IMR-90 (cell line): ENCODE data around the gene GATAD2A. TPM values are rescaled to one million over a fixed set of nuclear protein-coding genes. Genes with fewer than 3 reads are reported as not detected.
A peak's percentile ranks its signal among the peaks of the same experiment; 100 is the strongest.

ENCODE experiments used
- ATAC-seq: fragments of 200-7000 bp; cut with Tn5 transposase; 2 replicates; pipeline ENCODE4 v1.9.1; 2020; ENCODE audit warnings: low read depth, mild to moderate bottlenecking, moderate library complexity
- BruUV-seq: library from RNA; stranded (reverse); fragments of 400-500 nt; replicated peaks from 2 replicates; lab custom pipeline; 2021; lab: Mats Ljungman, UMichigan
- CTCF ChIA-PET: fragments of 300-600 bp; formaldehyde crosslinking; extraction: SDS; loops from one replicate; lab custom pipeline; 2021; ENCODE audit warnings: antibody characterized with exemption; lab: Yijun Ruan, JAX
- POLR2A ChIA-PET: fragments of 300-600 bp; sonication (Branson Sonifier 250); formaldehyde crosslinking; loops from one replicate; lab custom pipeline; 2022; ENCODE audit warnings: antibody characterized with exemption; ENCODE audit not compliant: unreplicated experiment; lab: Charles Lee
- DNase-seq: peaks from one replicate; pipeline ENCODE4 v3.0.0; 2013
- H2AFZ ChIP-seq: replicated peaks from 2 replicates; pipeline ENCODE3; 2013; ENCODE audit warnings: low read length, mild to moderate bottlenecking; ENCODE audit not compliant: poor library complexity
- H2AK5ac ChIP-seq: 2 replicates; pipeline ENCODE4 v1.6.1; 2013; ENCODE audit warnings: low read depth, low read length, inconsistent platforms
- H2AK9ac ChIP-seq: replicated peaks from 2 replicates; pipeline ENCODE3; 2013; ENCODE audit warnings: mild to moderate bottlenecking, low read depth, low read length, moderate library complexity; ENCODE audit not compliant: poor library complexity
- H2BK120ac ChIP-seq: 2 replicates; pipeline ENCODE4 v1.6.1; 2013; ENCODE audit warnings: low read depth, low read length, inconsistent platforms
- H2BK15ac ChIP-seq: 3 replicates; pipeline ENCODE4 v1.6.1; 2013; ENCODE audit warnings: low read depth, low read length, inconsistent platforms
- H2BK20ac ChIP-seq: 2 replicates; pipeline ENCODE4 v1.6.1; 2013; ENCODE audit warnings: low read depth, mild to moderate bottlenecking, inconsistent platforms, low read length, moderate library complexity
- H2BK5ac ChIP-seq: 2 replicates; pipeline ENCODE4 v1.6.1; 2013; ENCODE audit warnings: mild to moderate bottlenecking, low read depth, low read length, inconsistent platforms; ENCODE audit not compliant: poor library complexity, severe bottlenecking
- H3K14ac ChIP-seq: replicated peaks from 2 replicates; pipeline ENCODE4 v1.6.1; 2013; ENCODE audit warnings: low read depth, low read length, inconsistent platforms
- H3K18ac ChIP-seq: 2 replicates; pipeline ENCODE4 v1.6.1; 2013; ENCODE audit warnings: low read depth, low read length, control low read depth
- H3K23ac ChIP-seq: 2 replicates; pipeline ENCODE4 v1.6.1; 2013; ENCODE audit warnings: low read depth, low read length, inconsistent platforms
- H3K27ac ChIP-seq: 2 replicates; pipeline ENCODE4 v1.5.1; 2013; ENCODE audit warnings: mild to moderate bottlenecking, control low read depth, low read length; ENCODE audit not compliant: insufficient read depth
- H3K27me3 ChIP-seq: 2 replicates; pipeline ENCODE4 v1.6.1; 2013; ENCODE audit warnings: low read length; ENCODE audit not compliant: control insufficient read depth, insufficient read depth
- H3K36me3 ChIP-seq: 2 replicates; pipeline ENCODE4 v1.6.1; 2013; ENCODE audit warnings: low read length, mixed read lengths; ENCODE audit not compliant: control insufficient read depth, insufficient read depth
- H3K4ac ChIP-seq: 2 replicates; pipeline ENCODE4 v1.6.1; 2013; ENCODE audit warnings: low read depth, low read length, inconsistent platforms
- H3K4me1 ChIP-seq: 2 replicates; pipeline ENCODE4 v1.6.1; 2013; ENCODE audit warnings: low read length, mixed read lengths; ENCODE audit not compliant: control insufficient read depth, insufficient read depth
- H3K4me2 ChIP-seq: 2 replicates; pipeline ENCODE4 v1.6.1; 2013; ENCODE audit warnings: low read depth, mild to moderate bottlenecking, control low read depth, low read length, moderate library complexity
- H3K4me3 ChIP-seq: 2 replicates; pipeline ENCODE4 v1.5.1; 2013; ENCODE audit warnings: low read depth, mild to moderate bottlenecking, control low read depth, low read length, moderate library complexity; ENCODE audit not compliant: insufficient read depth
- H3K56ac ChIP-seq: 2 replicates; pipeline ENCODE4 v1.6.1; 2013; ENCODE audit warnings: low read length, inconsistent platforms; ENCODE audit not compliant: insufficient read depth; ENCODE audit errors: extremely low read depth
- H3K79me1 ChIP-seq, 2 experiments: 2 replicates each; pipeline ENCODE4 v1.6.1; 2013; ENCODE audit warnings: low read length in 2 of 2, inconsistent platforms in 1 of 2, low read depth in 1 of 2
- H3K9ac ChIP-seq: 2 replicates; pipeline ENCODE4 v1.6.1; 2013; ENCODE audit warnings: low read depth, low read length, control low read depth
- H3K9me1 ChIP-seq: 2 replicates; pipeline ENCODE4 v1.6.1; 2013; ENCODE audit warnings: low read length, inconsistent platforms; ENCODE audit not compliant: insufficient read depth
- H3K9me3 ChIP-seq: 2 replicates; pipeline ENCODE4 v1.6.1; 2013; ENCODE audit warnings: low read length; ENCODE audit not compliant: control insufficient read depth, insufficient read depth
- H4K20me1 ChIP-seq: 2 replicates; pipeline ENCODE4 v1.6.1; 2013; ENCODE audit warnings: low read length, inconsistent platforms; ENCODE audit not compliant: insufficient read depth
- H4K5ac ChIP-seq: 2 replicates; pipeline ENCODE4 v1.6.1; 2013; ENCODE audit warnings: mild to moderate bottlenecking, low read depth, low read length, control low read depth
- H4K8ac ChIP-seq, 2 experiments: 2 replicates each; pipeline ENCODE4 v1.6.1; 2013; ENCODE audit warnings: low read depth in 2 of 2, low read length in 2 of 2, control low read depth in 1 of 2, inconsistent platforms in 1 of 2
- H4K91ac ChIP-seq: 2 replicates; pipeline ENCODE4 v1.6.1; 2013; ENCODE audit warnings: low read depth, low read length, inconsistent platforms; ENCODE audit not compliant: insufficient read depth
- CEBPB ChIP-seq: IDR thresholded peaks from 2 replicates; pipeline ENCODE4 v1.6.1; 2012; ENCODE audit warnings: low read depth, low read length, improper control_type of control experiment
- FOS ChIP-seq: fragments of 150-350 bp; IDR thresholded peaks from 2 replicates; pipeline ENCODE4 v1.6.1; 2016; ENCODE audit warnings: low read depth, low read length
- MXI1 ChIP-seq: IDR thresholded peaks from 2 replicates; pipeline ENCODE4 v1.6.1; 2012; ENCODE audit warnings: low read depth, mild to moderate bottlenecking, low read length, moderate library complexity, borderline replicate concordance
- NFE2L2 ChIP-seq: fragments of 150-350 bp; IDR thresholded peaks from 2 replicates; pipeline ENCODE4 v1.6.1; 2016; ENCODE audit warnings: low read depth, mild to moderate bottlenecking, low read length
- POLR2A ChIP-seq: IDR thresholded peaks from 2 replicates; pipeline ENCODE4 v1.6.1; 2012; ENCODE audit warnings: mild to moderate bottlenecking, low read depth, low read length
- RFX5 ChIP-seq: IDR thresholded peaks from 2 replicates; pipeline ENCODE4 v1.8.0; 2012; ENCODE audit warnings: low read depth, mild to moderate bottlenecking, low read length, moderate library complexity
- SMC3 ChIP-seq: fragments of 150-350 bp; IDR thresholded peaks from 2 replicates; pipeline ENCODE4 v1.6.1; 2016; ENCODE audit warnings: low read depth, mild to moderate bottlenecking, antibody characterized with exemption, low read length, moderate library complexity
- WGBS, 2 experiments: methylation state at CpG; one replicate each; pipeline versions ENCODE4 v1.1.5 to v1.1.7; 2013; ENCODE audit warnings: missing lambda C conversion rate in 2 of 2; ENCODE audit not compliant: insufficient read length in 1 of 2; ENCODE audit errors: extremely low coverage in 2 of 2; 5-methylcytosine and 5-hydroxymethylcytosine counted together
- dilution Hi-C: fragments of 300-500 bp; cut with HindIII; formaldehyde crosslinking; loops from one replicate; pipeline ENCODE4 v1.14.3; 2018; ENCODE audit warnings: low sequenced_read_pairs; ENCODE audit not compliant: unreplicated experiment
- in situ Hi-C: fragments of 300-500 bp; cut with MboI; formaldehyde crosslinking; loops from 3 replicates; pipeline ENCODE4 v1.14.3; 2019; ENCODE audit warnings: low sequenced_read_pairs, inconsistent platforms, mixed read lengths
- intact Hi-C: fragments of 100-400 bp; cut with micrococcal nuclease; formaldehyde crosslinking; loops from 2 replicates; pipeline ENCODE4 v1.10.0; 2022
- polyA plus RNA-seq, 3 experiments: library from polyadenylated mRNA; depleted of rRNA; stranded (reverse); fragments of >200 nt; gene quantifications; 2 replicates each; pipeline ENCODE4 v1.2.3, GENCODE V29; 2012; ENCODE audit warnings: low replicate concordance in 1 of 3
- total RNA-seq: library from RNA; depleted of rRNA; stranded (reverse); fragments of >200 nt; gene quantifications from 2 replicates; pipeline ENCODE4 v1.2.3, GENCODE V29; 2012

GATAD2A gene
- total and polyA plus RNA-seq, 2 of the 4 experiments (the other 2 are of a cell fraction), result 23.5 to 33.2 TPM

DNA sequence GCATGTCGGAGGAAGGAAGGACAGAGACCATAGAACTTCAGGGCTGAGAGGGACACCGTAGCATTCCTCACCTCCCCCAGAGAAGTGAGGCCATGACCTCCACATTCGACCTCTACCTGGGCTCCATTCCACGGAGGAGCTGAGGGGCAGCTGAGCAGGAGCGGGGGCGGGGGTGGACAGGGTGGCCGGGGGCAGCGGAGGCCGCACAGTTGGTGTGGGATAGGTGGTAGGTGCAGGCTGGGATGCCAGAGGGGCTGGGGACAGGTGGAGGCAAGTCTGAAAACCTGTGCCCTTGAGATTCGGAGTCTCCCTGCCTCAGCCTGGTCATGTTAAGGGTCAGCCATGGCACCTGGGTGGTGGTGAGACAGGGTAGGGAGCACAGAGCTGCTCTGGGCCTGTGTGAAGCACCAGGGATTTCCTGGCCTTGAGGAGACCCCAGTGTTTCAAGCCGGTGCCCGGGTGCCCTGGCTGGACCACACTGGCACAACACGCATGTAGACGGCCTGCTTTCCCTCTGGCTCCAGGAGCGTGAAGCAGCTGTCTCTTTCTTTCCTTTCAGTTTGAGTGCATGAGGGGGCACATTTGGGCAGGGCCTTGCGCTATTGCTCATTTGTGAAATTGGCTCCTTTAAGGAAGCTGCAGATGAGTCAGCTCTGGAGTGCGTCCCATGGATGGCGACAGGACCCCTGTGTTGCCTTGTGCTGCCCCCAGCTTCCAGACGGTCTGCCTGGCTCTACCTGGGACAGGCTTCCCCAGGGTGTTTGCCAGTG, 58.1 kb downstream of the GATAD2A start:
- CTCF ChIA-PET, result interaction anchor here (0.7 kb wide), 1 partner anchor 11 kb away, joined by 3 read pairs; no protein-coding TSS in a partner anchor

More for the DNA sequence above, 58.1 kb downstream of the GATAD2A start:
- Histone ChIP-seq H2AK9ac (peak overlapping the region; percentile 91), H3K9me1 (peaks cover 49% of the 10 kb centered on the region), H3K4ac (peak overlapping the region; percentile 91), H3K4me3 (no peak overlapping the region), H3K23ac (peak overlapping the region; percentile 91; the same call in 1 of the 2 replicates), H2AK5ac (peak overlapping the region; percentile 94), H3K36me3 (peaks cover 23% of the 10 kb centered on the region), H2BK15ac (peak overlapping the region; percentile 35; the same call in 1 of the 3 replicates), H3K4me1 (peaks cover 56% of the 10 kb centered on the region), H4K20me1 (peaks cover 54% of the 10 kb centered on the region), H3K9me3 (peaks cover 8% of the 10 kb centered on the region), H4K8ac (peak overlapping the region; percentile 52 to 95), H4K5ac (peak overlapping the region; percentile 78), H2BK120ac (peak overlapping the region; percentile 80), H4K91ac (peak overlapping the region; percentile 69), H3K27me3 (no peaks in the 10 kb centered on the region), H2BK20ac (peak overlapping the region; percentile 63; the same call in 1 of the 2 replicates), H3K27ac (peak overlapping the region; percentile 69), H3K14ac (peak overlapping the region; percentile 89), H3K9ac (peak overlapping the region; percentile 24), H3K79me1 (peaks cover 32 to 88% of the 10 kb centered on the region in 2 experiments), H2BK5ac (peak overlapping the region; percentile 47), H3K56ac (0 out of 2 replicates have a peak overlapping the region, but pooled peaks have one; percentile 32), H2AFZ (peak overlapping the region; percentile 64), H3K4me2 (peak overlapping the region; percentile 36), H3K18ac (peak overlapping the region; percentile 22; the same call in 1 of the 2 replicates)
- ATAC-seq, result peak; percentile 30
- BruUV-seq, result no TSS peak
- TF ChIP-seq CEBPB, result peak; percentile 67
- TF ChIP-seq NFE2L2, result peak; percentile 46; the same call in 1 of the 2 replicates
- TF ChIP-seq POLR2A, result no peak; the same call in none of the 2 replicates
- TF ChIP-seq MXI1, result peak; percentile 38; the same call in 1 of the 2 replicates
- TF ChIP-seq SMC3, result no peak
- TF ChIP-seq FOS, result peak; percentile 67; the same call in 1 of the 2 replicates
- TF ChIP-seq RFX5, result no peak
- POLR2A ChIA-PET, result no interaction called here
- dilution Hi-C loops (no loop called here), intact Hi-C loops (no loop called here), in situ Hi-C loops (no loop called here)
- 13% methylated on average over 7 of the region's 19 CpGs; no CpG with 5 or more reads in 1 of the 2 experiments for WGBS, 2 experiments
- DNase-seq, result peak; percentile 86
